AG08395 (cell line): Measurements from ENCODE around the gene ECHS1.
A peak's percentile ranks its signal among the peaks of the same experiment; 100 is the strongest.
"Not testable (repeated sequence)": the region's sequence is repeated elsewhere in the genome, so short reads cannot be mapped to it uniquely, and the experiment has no call there.

Source experiments
- DNase-seq: peaks from one replicate; pipeline ENCODE4 v3.0.0; 2012; ENCODE audit warnings: mixed read lengths, low spot score

The ECHS1 gene

GRCh38 chr10:133378251-133379096, 5.3 kb upstream of the ECHS1 start:
- peak; percentile 50 for DNase-seq

GRCh38 chr10:133377818-133378250, 4.7 kb upstream of the ECHS1 start:
- no peak for DNase-seq

- DNase-seq, result no peak
These were observed 4.1 kb upstream of the ECHS1 start for GRCh38 chr10:133377025-133377817.

GRCh38 chr10:133376183-133376582, 3.0 kb upstream of the ECHS1 start:
- not testable (repeated sequence) for DNase-seq

GRCh38 chr10:133375357-133376115, 2.4 kb upstream of the ECHS1 start:
- DNase-seq, result no peak

GRCh38 chr10:133372507-133372906, 647 bp downstream of the ECHS1 start:
- DNase-seq, result no peak

- no peak for DNase-seq
These were observed 2.9 kb downstream of the ECHS1 start for GRCh38 chr10:133370030-133370786.

- DNase-seq, result no peak
These were observed 5.0 kb downstream of the ECHS1 start for GRCh38 chr10:133368153-133368552.

- DNase-seq, result not testable (repeated sequence)
These were observed 5.7 kb downstream of the ECHS1 start for GRCh38 chr10:133367461-133367860.

- DNase-seq, result no peak
These were observed 6.4 kb downstream of the ECHS1 start for GRCh38 chr10:133366751-133367150.

GRCh38 chr10:133366130-133366478, 7.0 kb downstream of the ECHS1 start:
- no peak for DNase-seq

- no peak for DNase-seq
These were observed 7.6 kb downstream of the ECHS1 start for GRCh38 chr10:133365461-133366129.

GRCh38 chr10:133364645-133365431, 8.3 kb downstream of the ECHS1 start:
- DNase-seq, result no peak

- no peak for DNase-seq
These were observed 10.3 kb downstream of the ECHS1 start for GRCh38 chr10:133362846-133363245.

- no peak for DNase-seq
These were observed 11.2 kb downstream of the ECHS1 start for GRCh38 chr10:133361773-133362441.

- no peak for DNase-seq
These were observed 11.9 kb downstream of the ECHS1 start for GRCh38 chr10:133361227-133361626.

- DNase-seq, result no peak
These were observed 13.1 kb downstream of the ECHS1 start for GRCh38 chr10:133359972-133360610.

- DNase-seq, result no peak
These were observed 13.6 kb downstream of the ECHS1 start for GRCh38 chr10:133359554-133359971.

- DNase-seq, result no peak
These were observed 14.2 kb downstream of the ECHS1 start for GRCh38 chr10:133358925-133359310.
